ENCODE measurements around the gene UXT.

UXT gene

DNA sequence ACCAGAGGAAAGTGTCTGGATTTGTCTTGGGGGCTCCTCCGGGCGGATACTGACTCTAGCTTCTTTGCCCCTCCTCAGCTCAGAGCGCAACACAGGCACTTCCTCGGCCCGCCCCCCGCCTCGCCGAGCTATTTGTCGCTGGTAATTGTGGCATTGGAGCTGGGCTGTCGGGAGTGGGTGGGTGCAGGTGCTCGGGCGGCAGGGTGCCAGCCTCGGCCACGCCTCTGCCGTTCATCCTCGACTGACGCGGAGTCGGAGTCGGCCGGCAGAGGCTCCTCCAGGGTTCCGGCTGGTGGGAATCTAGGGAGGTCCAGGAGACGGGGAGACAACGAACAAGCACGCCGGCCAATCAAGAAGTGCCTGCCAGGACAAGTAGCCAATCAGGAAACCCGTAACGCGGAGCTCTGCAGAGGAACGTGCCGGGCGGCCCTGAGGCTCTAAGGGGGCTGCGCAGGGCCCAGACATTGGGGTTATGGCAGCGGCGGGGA, 35.4 kb downstream of the UXT start (continued):
- TF ChIP-seq, protein P1, sequence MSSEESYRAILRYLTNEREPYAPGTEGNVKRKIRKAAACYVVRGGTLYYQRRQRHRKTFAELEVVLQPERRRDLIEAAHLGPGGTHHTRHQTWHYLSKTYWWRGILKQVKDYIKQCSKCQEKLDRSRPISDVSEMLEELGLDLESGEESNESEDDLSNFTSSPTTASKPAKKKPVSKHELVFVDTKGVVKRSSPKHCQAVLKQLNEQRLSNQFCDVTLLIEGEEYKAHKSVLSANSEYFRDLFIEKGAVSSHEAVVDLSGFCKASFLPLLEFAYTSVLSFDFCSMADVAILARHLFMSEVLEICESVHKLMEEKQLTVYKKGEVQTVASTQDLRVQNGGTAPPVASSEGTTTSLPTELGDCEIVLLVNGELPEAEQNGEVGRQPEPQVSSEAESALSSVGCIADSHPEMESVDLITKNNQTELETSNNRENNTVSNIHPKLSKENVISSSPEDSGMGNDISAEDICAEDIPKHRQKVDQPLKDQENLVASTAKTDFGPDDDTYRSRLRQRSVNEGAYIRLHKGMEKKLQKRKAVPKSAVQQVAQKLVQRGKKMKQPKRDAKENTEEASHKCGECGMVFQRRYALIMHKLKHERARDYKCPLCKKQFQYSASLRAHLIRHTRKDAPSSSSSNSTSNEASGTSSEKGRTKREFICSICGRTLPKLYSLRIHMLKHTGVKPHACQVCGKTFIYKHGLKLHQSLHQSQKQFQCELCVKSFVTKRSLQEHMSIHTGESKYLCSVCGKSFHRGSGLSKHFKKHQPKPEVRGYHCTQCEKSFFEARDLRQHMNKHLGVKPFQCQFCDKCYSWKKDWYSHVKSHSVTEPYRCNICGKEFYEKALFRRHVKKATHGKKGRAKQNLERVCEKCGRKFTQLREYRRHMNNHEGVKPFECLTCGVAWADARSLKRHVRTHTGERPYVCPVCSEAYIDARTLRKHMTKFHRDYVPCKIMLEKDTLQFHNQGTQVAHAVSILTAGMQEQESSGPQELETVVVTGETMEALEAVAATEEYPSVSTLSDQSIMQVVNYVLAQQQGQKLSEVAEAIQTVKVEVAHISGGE (tag by site-specific recombination; conservative IDR thresholded peaks at IDR 0.05; ENCODE audit: low read depth): no peak
- TF ChIP-seq, protein P2, sequence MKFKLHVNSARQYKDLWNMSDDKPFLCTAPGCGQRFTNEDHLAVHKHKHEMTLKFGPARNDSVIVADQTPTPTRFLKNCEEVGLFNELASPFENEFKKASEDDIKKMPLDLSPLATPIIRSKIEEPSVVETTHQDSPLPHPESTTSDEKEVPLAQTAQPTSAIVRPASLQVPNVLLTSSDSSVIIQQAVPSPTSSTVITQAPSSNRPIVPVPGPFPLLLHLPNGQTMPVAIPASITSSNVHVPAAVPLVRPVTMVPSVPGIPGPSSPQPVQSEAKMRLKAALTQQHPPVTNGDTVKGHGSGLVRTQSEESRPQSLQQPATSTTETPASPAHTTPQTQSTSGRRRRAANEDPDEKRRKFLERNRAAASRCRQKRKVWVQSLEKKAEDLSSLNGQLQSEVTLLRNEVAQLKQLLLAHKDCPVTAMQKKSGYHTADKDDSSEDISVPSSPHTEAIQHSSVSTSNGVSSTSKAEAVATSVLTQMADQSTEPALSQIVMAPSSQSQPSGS (tag by site-specific recombination; IDR thresholded peaks at IDR 0.05; ENCODE audit: low read depth): no peak
- TF ChIP-seq INSM2 (tag by site-specific recombination; IDR thresholded peaks at IDR 0.05) (no peak), ZNF776 (tag by site-specific recombination; IDR thresholded peaks at IDR 0.05; ENCODE audit: borderline replicate concordance) (no peak), ZNF248 (tag by site-specific recombination; IDR thresholded peaks at IDR 0.05) (no peak), ZNF747 (tag by site-specific recombination; IDR thresholded peaks at IDR 0.05) (no peak), SP7 (tag by site-specific recombination; IDR thresholded peaks at IDR 0.05) (no peak), ZNF16 (tag by site-specific recombination; IDR thresholded peaks at IDR 0.05; ENCODE audit: low read depth) (no peak), ZNF2 (tag by site-specific recombination; IDR thresholded peaks at IDR 0.05) (no peak), PRDM4 (tag by site-specific recombination; IDR thresholded peaks at IDR 0.05) (no peak), ZNF488 (tag by site-specific recombination; IDR thresholded peaks at IDR 0.05) (no peak), RBAK (tag by site-specific recombination; IDR thresholded peaks at IDR 0.05) (no peak), KLF10 (tag by site-specific recombination; IDR thresholded peaks at IDR 0.05) (no peak), ZNF214 (tag by site-specific recombination; IDR thresholded peaks at IDR 0.05; ENCODE audit: borderline replicate concordance) (no peak), HIC1 (tag by site-specific recombination; IDR thresholded peaks at IDR 0.05) (no peak; the same call in 1 of the 2 replicates), ZNF138 (tag by site-specific recombination; IDR thresholded peaks at IDR 0.05; ENCODE audit: borderline replicate concordance) (no peak), SP3 (tag by site-specific recombination; IDR thresholded peaks at IDR 0.05) (peak; percentile 38; the same call in 1 of the 2 replicates), ZNF777 (tag by site-specific recombination; IDR thresholded peaks at IDR 0.05; ENCODE audit: borderline replicate concordance) (no peak), ZSCAN16 (tag by site-specific recombination; IDR thresholded peaks at IDR 0.05) (no peak)
- TF ChIP-seq, protein P3, sequence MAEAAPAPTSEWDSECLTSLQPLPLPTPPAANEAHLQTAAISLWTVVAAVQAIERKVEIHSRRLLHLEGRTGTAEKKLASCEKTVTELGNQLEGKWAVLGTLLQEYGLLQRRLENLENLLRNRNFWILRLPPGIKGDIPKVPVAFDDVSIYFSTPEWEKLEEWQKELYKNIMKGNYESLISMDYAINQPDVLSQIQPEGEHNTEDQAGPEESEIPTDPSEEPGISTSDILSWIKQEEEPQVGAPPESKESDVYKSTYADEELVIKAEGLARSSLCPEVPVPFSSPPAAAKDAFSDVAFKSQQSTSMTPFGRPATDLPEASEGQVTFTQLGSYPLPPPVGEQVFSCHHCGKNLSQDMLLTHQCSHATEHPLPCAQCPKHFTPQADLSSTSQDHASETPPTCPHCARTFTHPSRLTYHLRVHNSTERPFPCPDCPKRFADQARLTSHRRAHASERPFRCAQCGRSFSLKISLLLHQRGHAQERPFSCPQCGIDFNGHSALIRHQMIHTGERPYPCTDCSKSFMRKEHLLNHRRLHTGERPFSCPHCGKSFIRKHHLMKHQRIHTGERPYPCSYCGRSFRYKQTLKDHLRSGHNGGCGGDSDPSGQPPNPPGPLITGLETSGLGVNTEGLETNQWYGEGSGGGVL (tag by site-specific recombination; IDR thresholded peaks at IDR 0.05): no peak
- TF ChIP-seq, protein P4, sequence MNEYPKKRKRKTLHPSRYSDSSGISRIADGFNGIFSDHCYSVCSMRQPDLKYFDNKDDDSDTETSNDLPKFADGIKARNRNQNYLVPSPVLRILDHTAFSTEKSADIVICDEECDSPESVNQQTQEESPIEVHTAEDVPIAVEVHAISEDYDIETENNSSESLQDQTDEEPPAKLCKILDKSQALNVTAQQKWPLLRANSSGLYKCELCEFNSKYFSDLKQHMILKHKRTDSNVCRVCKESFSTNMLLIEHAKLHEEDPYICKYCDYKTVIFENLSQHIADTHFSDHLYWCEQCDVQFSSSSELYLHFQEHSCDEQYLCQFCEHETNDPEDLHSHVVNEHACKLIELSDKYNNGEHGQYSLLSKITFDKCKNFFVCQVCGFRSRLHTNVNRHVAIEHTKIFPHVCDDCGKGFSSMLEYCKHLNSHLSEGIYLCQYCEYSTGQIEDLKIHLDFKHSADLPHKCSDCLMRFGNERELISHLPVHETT (tag by site-specific recombination; IDR thresholded peaks at IDR 0.05): no peak
